ENCODE measurements around the gene FRMD8. TPM values are rescaled to one million over a fixed set of nuclear protein-coding genes. Genes with fewer than 3 reads are reported as not detected.

Gene FRMD8
- total RNA-seq, 2 donors from 2014 or later, result 38.1 to 42.2 TPM

DNA sequence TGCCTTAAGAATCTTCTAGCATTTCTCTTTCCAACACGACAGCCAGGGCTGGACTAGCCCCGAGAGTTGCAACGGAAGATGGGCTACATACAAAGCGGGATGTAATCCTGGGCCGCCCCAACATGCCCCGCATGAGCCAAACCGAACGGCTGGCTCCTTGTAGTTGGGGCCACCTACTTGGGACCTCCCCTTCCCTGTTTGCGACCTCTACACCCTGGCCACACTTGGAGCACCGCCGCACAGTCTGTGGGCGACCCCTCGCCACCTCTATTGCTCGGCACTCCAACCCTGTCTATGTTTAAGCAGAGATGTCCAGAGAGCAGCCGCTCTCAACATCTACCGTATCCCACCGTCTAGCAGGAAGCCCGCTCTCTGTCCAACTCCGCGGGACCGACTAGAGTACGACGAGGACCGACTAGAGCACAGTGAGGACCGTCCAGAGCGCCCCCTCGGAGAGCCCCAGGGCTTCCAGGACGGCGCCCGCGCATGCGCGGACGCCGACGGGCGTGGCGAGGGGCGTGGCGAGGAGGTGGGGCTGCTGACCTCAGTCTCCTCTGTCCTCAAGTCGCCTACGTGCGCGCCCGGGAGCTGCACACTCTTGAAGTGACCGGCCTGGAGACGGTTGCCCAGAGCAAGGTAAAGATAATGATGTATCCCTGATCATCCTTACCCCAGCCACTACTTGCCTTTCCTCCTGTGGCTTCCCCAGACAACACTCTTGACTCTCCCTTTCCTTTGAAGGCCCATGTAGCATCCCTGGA lies 68.4 kb downstream of the FRMD8 start:
- ATAC-seq (peak; percentile 98), DNase-seq (peak; percentile 92 to 93)
- intact Hi-C loops (cut with DNase I, micrococcal nuclease), result no loop called here

DNA sequence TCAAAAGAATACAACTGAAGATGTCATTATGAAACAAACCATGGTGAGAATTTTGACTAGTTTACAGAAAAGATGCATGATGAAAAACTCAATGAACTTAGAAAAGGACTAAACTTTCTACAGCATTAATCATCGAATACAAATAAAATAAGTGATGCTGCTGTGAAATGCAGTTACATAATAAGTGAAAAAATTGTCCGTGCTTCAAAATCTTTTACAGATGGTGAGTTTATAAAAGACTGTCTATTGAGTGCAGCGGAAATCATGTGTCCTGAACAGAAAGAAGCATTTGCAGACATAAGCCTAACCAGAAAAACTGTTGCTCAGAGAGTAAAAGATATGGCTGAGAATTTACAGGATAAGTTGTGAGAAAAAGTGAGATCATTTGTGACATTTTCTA lies 70.0 kb downstream of the FRMD8 start:
- intact Hi-C loops (cut with DNase I, micrococcal nuclease), result no loop called here
- ATAC-seq (no peak), DNase-seq (no peak)

DNA sequence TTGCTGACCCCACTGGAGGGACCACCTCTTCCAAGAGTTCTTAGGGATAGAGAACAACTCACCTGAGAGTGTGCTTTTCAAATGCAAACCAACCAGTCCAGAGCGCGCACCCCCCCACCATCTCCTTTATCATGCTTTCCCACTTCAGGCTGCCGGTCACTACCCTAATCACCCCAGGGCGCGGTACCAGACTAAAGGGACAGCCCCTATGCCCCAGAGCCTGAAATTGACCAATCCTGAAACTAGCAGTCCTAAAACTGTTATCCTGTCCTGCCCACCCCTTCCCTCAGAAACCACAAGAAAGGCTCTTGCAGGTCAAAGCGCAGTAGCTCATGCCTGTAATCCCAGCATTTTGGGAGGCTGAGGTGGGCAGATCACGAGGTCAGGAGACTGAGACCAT lies 73.1 kb downstream of the FRMD8 start:
- DNase-seq, result no peak
- ATAC-seq, result no peak
- intact Hi-C loops (cut with DNase I, micrococcal nuclease), result no loop called here

Other genes starting within 250 kb of the FRMD8 start
- not detected for gene SPDYC, start 216.4 kb upstream of the FRMD8 start, total RNA-seq
- 100 to 1,000 TPM; 316 to 367 TPM for gene CAPN1, start 204.7 kb upstream of the FRMD8 start, total RNA-seq
- gene POLA2, start 124.7 kb upstream of the FRMD8 start, total RNA-seq, result 1 to 10 TPM; 4.3 to 9.8 TPM
- gene CDC42EP2, start 71.8 kb upstream of the FRMD8 start, total RNA-seq, result 10 to 100 TPM; 10.3 to 16.2 TPM
- 10 to 100 TPM; 25.9 to 33.1 TPM for gene DPF2, start 52.8 kb upstream of the FRMD8 start, total RNA-seq
- gene TIGD3, start 31.9 kb upstream of the FRMD8 start, total RNA-seq, result under 1 TPM; 0.20 to 0.61 TPM
- gene SLC25A45, start 4.0 kb upstream of the FRMD8 start, total RNA-seq, result 1 to 10 TPM; 5.8 to 8.4 TPM
- 1,000 to 10,000 TPM in 1 of 2 donors, 100 to 1,000 TPM in 1; 818 to 1,135 TPM for gene NEAT1, start 36.2 kb downstream of the FRMD8 start, total RNA-seq
- 1,000 to 10,000 TPM; 7,483 to 9,013 TPM for gene MALAT1, start 112.4 kb downstream of the FRMD8 start, total RNA-seq
- 10 to 100 TPM; 58.4 to 70.8 TPM for gene SCYL1, start 138.4 kb downstream of the FRMD8 start, total RNA-seq
- 10 to 100 TPM; 24.9 to 42.9 TPM for gene LTBP3, start 171.7 kb downstream of the FRMD8 start, total RNA-seq
- 10 to 100 TPM; 15.4 to 18.5 TPM for gene ZNRD2, start 183.8 kb downstream of the FRMD8 start, total RNA-seq
- 10 to 100 TPM; 24.4 to 33.8 TPM for gene FAM89B, start 185.9 kb downstream of the FRMD8 start, total RNA-seq
- gene EHBP1L1, start 189.4 kb downstream of the FRMD8 start, total RNA-seq, result 10 to 100 TPM; 78.7 to 89.7 TPM
- 1 to 10 TPM in 1 of 2 donors, under 1 TPM in 1; 0.40 to 1.3 TPM for gene KCNK7, start 209.2 kb downstream of the FRMD8 start, total RNA-seq
- gene MAP3K11, start 227.6 kb downstream of the FRMD8 start, total RNA-seq, result 100 to 1,000 TPM in 1 of 2 donors, 10 to 100 TPM in 1; 94.7 to 101 TPM
- gene PCNX3, start 229.1 kb downstream of the FRMD8 start, total RNA-seq, result 10 to 100 TPM; 47.8 to 56.0 TPM